ENCODE measurements around the gene PRSS38. TPM values are rescaled to one million over a fixed set of nuclear protein-coding genes. Genes with fewer than 3 reads are reported as not detected.

PRSS38 gene
- total RNA-seq, 2 donors from 2014 or later, result not detected

DNA sequence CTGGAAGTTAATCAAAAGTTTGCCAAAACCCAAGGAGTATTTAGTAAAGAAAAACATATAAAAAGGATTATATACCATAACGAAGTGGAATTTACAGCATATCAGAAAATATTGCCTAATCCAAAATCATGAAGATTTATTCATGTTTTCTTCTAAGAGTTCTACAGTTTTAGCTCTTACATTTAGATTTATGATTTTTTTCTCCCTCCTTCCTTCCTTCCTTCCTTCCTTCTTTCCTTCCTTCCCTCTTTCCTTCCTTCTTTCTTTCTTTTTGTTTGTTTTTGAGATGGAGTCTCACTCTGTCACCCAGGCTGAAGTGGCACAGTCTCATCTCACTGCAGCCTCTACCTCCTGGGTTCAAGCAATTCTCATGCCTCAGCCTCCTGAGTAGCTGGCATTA is 15.7 kb upstream of the PRSS38 start:
- peaks cover 22% of the 10 kb centered on the region for H3K27me3 ChIP-seq (ENCODE audit: control insufficient read depth, insufficient read depth, low read length, poor library complexity, severe bottlenecking)
- H3K9me3 ChIP-seq (ENCODE audit: control insufficient read depth, low read length), result no peaks in the 10 kb centered on the region
- H3K36me3 ChIP-seq (ENCODE audit: control insufficient read depth, insufficient read depth, low read length), result no peaks in the 10 kb centered on the region
- no peak for DNase-seq
- H3K9ac ChIP-seq (ENCODE audit: extremely low read depth, low read length, poor library complexity, severe bottlenecking), result no peak overlapping the region
- WGBS, 2 experiments (ENCODE audit: insufficient coverage in 1 of 2, insufficient read length in 1 of 2), result 100% methylated on average over 1 of the region's 1 CpG; no CpG with 5 or more reads in 1 of the 2 experiments
- Mint-ChIP-seq H3K9me3 (no peaks in the 10 kb centered on the region), H3K27me3 (ENCODE audit: insufficient read depth) (peaks cover 22% of the 10 kb centered on the region), H3K4me1 (no peaks in the 10 kb centered on the region), H3K4me3 (no peak overlapping the region), H3K27ac (no peak overlapping the region), H3K36me3 (ENCODE audit: low read depth) (no peaks in the 10 kb centered on the region)
- TF ChIP-seq, protein P1, sequence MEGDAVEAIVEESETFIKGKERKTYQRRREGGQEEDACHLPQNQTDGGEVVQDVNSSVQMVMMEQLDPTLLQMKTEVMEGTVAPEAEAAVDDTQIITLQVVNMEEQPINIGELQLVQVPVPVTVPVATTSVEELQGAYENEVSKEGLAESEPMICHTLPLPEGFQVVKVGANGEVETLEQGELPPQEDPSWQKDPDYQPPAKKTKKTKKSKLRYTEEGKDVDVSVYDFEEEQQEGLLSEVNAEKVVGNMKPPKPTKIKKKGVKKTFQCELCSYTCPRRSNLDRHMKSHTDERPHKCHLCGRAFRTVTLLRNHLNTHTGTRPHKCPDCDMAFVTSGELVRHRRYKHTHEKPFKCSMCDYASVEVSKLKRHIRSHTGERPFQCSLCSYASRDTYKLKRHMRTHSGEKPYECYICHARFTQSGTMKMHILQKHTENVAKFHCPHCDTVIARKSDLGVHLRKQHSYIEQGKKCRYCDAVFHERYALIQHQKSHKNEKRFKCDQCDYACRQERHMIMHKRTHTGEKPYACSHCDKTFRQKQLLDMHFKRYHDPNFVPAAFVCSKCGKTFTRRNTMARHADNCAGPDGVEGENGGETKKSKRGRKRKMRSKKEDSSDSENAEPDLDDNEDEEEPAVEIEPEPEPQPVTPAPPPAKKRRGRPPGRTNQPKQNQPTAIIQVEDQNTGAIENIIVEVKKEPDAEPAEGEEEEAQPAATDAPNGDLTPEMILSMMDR (conservative IDR thresholded peaks at IDR 0.05), result no peak
- no peaks in the 10 kb centered on the region for H3K4me1 ChIP-seq (ENCODE audit: control insufficient read depth, insufficient read depth, low read length)
- H3K4me3 ChIP-seq (ENCODE audit: low read length), result no peak overlapping the region
- H3K27ac ChIP-seq (ENCODE audit: low read depth, low read length), result no peak overlapping the region

DNA sequence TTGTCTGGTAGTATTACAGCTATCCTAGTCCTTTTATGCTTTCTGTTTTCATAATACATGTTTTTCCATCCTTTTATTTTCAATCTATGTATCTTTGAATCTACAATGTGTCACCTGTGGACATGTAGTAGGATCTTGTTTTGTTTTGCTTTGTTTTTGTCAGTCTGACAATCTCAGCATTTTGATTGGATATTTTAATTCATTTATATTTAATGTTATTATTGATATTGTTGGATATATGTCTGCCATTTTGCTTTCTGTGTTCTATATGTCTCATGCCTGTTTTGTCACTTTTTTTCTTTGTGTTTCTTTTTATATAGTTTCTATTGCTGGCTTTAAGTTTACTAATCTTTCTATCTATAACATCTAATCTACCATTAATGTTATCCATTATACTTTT is 11.5 kb upstream of the PRSS38 start:
- Histone ChIP-seq H3K27me3 (ENCODE audit: control insufficient read depth, insufficient read depth, low read length, poor library complexity, severe bottlenecking) (peaks cover 23% of the 10 kb centered on the region), H3K4me1 (ENCODE audit: control insufficient read depth, insufficient read depth, low read length) (no peaks in the 10 kb centered on the region), H3K4me3 (ENCODE audit: low read length) (no peak overlapping the region), H3K27ac (ENCODE audit: low read depth, low read length) (no peak overlapping the region), H3K9me3 (ENCODE audit: control insufficient read depth, low read length) (no peaks in the 10 kb centered on the region), H3K36me3 (ENCODE audit: control insufficient read depth, insufficient read depth, low read length) (no peaks in the 10 kb centered on the region), H3K9ac (ENCODE audit: extremely low read depth, low read length, poor library complexity, severe bottlenecking) (no peak overlapping the region)
- no peak for DNase-seq
- TF ChIP-seq, protein P1 (conservative IDR thresholded peaks at IDR 0.05), result no peak
- Mint-ChIP-seq H3K4me3 (no peak overlapping the region), H3K4me1 (no peaks in the 10 kb centered on the region), H3K36me3 (ENCODE audit: low read depth) (no peaks in the 10 kb centered on the region), H3K27me3 (ENCODE audit: insufficient read depth) (peaks cover 19% of the 10 kb centered on the region), H3K9me3 (no peaks in the 10 kb centered on the region), H3K27ac (no peak overlapping the region)

DNA sequence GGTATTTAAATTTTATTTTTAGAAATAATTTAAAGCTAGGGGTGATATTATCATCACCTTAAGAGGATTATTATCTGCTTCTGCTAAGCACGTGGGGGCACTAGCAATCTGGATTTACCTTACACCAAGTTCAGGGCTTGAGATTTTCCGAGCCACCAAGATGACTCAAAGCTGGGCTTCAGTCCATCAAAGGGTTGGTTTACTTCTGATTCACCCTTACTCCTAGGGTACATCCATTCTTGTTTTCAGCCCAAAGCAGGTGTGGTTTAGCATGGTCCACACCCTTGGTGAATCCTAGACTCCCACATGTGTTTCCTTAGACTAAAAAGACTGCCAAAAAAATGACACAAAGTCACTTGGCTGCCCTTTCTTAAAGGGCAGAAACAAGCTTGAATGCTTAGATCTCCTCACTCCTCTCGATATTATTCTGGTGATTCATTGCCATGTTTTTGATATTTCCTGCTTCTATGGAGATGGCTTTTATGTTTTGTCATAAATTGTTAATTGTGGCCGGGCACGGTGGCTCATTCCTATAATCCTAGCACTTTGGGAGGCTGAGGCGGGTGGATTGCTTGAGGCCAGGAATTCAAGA is 9.8 kb upstream of the PRSS38 start:
- Histone ChIP-seq H3K36me3 (ENCODE audit: control insufficient read depth, insufficient read depth, low read length) (no peaks in the 10 kb centered on the region), H3K9ac (ENCODE audit: extremely low read depth, low read length, poor library complexity, severe bottlenecking) (no peak overlapping the region), H3K27me3 (ENCODE audit: control insufficient read depth, insufficient read depth, low read length, poor library complexity, severe bottlenecking) (peaks cover 22% of the 10 kb centered on the region), H3K4me1 (ENCODE audit: control insufficient read depth, insufficient read depth, low read length) (no peaks in the 10 kb centered on the region), H3K9me3 (ENCODE audit: control insufficient read depth, low read length) (no peaks in the 10 kb centered on the region), H3K4me3 (ENCODE audit: low read length) (no peak overlapping the region), H3K27ac (ENCODE audit: low read depth, low read length) (no peak overlapping the region)
- no peak overlapping the region for H3K27ac Mint-ChIP-seq
- TF ChIP-seq, protein P1 (conservative IDR thresholded peaks at IDR 0.05), result no peak
- no peaks in the 10 kb centered on the region for H3K36me3 Mint-ChIP-seq (ENCODE audit: low read depth)
- WGBS, 2 experiments (ENCODE audit: insufficient coverage in 1 of 2, insufficient read length in 1 of 2), result 78 to 81% methylated on average over 4 to 6 of the region's 6 CpGs
- DNase-seq, result no peak
- H3K27me3 Mint-ChIP-seq (ENCODE audit: insufficient read depth), result peaks cover 17% of the 10 kb centered on the region
- H3K9me3 Mint-ChIP-seq, result peaks cover under 1% of the 10 kb centered on the region
- H3K4me1 Mint-ChIP-seq, result no peaks in the 10 kb centered on the region
- no peak overlapping the region for H3K4me3 Mint-ChIP-seq
